Kidney glomerular epithelial cell (primary cell): ENCODE results near the gene SKAP1.

Source experiments
- DNase-seq: peaks from one replicate; lab custom pipeline; 2025; lab: John Stamatoyannopoulos, UW

SKAP1 gene

DNA sequence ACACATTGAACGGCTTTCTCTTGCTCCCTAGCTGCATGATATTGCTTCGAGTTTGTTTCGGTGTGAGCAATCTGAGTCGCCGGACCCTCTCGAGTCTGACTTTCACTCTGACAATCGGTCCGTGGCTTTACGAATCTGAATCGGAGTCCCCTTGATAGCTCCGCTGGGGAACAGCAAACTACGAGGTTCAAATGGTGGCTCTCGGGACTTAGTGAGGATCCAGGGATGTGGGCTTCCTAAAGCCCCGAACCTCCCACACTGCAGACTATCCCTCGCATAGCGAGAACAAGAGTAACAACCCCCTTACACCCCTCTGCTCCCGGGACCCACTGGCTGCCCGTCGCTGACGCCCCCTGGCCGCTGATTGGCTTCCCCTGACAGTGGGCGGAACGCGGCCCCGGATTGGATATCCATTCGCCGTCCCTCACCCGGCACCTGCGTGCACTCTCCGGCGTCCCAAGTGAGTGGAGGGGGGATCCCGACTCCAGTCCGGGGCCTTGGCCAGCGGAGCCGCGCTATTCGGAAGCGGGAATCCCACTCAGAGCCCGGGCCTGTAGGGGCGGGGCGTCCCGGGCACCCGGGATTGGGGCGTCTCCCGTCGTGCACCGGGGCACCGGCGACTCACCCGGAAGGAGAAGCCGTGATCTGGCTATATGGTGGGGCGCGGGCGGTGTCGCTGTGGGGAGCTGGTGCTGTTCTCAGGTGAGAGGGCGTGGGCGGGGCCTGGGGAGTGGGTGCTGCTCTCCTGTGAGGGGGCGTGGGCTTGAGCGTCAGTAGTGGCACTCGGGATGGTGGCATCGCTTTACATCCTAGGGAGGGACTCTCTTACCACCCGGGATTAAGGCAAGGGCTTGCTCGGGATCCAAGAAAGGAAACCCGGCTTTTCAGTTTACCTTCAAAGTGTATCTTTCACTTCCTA lies 322.6 kb downstream of the SKAP1 start, which contains the start of gene SNX11:
Gene SNX11, plus strand, starts transcription at position 630 of the 919 bp plus-strand sequence. CDS start 4,278 bp downstream, outside the sequence.
- peak; percentile 72 for DNase-seq

DNA sequence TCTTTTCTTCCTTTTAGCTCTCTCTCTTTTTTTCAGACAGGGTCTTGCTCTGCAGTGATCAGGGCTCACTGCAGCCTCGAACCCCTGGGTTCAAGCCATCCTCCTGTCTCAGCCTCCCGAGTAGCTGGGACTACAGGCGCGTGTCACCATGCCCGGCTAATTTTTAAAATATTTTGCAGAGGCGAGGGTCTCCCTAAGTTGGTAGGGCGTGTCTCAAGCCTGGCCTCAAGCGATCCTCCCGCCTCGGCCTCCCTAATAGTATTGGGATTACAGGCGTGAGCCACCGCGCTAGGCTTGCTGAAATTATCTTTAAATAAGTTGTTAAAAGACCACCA lies 323.2 kb downstream of the SKAP1 start:
- no peak for DNase-seq

DNA sequence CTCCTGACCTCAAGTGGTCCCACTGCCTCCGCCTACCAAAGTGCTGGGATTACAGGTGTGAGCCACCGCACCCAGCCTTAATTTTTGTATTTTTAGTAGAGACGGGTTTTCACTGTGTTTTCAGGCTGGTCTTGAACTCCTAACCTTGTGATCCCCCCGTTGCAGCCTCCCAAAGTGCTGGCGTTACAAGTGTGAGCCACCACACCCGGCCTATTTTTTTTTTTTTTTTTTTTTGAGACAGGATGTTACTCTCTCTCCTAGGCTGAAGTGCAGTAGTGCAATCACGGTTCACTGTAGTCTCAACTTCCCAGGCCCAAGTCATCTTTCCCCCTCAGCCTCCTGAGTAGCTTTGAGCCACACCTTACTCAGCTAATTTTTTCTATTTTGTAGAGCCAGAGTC lies 325.6 kb downstream of the SKAP1 start:
- DNase-seq: no peak

DNA sequence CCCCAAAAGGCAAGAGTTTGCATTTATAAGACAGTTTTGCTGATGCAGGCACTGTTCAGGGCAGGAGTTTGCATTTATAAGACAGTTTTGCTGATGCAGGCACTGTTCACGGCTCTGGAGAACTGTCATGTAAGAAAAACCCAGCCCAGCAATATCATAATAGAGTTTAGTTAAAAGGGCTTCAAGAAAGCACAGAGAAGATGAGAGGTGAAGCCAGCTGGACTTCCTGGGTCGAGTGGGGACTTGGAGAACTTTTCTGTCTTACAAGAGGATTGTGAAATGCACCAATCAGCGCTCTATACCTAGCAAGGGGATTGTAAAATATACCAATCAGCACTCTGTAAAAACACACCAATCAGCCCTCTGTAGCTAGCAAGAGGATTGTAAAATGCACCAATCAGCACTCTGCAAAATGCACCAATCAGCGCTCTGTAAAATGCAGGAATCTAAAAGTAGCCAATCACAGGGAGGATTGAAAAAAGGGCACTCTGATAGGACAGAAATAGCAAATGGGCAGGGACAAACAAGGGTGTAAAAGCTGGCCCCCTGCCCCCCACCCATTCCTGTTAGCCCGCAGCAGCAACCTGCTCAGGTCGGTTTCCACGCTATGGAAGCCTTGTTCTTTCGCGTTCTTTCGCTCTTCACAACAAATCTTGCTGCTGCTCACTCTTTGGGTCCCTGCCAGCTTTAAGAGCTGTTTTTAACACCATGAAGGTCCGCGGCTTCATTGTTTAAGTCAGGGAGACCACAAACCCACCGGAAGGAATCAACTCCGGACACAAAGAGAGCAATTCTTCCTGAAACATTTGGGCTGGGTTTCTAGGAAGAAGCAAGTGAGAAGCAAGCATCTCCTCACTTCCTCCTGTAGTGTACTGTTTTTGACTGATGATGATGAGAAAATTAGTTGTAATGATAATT lies 327.0 kb downstream of the SKAP1 start:
- DNase-seq: no peak

DNA sequence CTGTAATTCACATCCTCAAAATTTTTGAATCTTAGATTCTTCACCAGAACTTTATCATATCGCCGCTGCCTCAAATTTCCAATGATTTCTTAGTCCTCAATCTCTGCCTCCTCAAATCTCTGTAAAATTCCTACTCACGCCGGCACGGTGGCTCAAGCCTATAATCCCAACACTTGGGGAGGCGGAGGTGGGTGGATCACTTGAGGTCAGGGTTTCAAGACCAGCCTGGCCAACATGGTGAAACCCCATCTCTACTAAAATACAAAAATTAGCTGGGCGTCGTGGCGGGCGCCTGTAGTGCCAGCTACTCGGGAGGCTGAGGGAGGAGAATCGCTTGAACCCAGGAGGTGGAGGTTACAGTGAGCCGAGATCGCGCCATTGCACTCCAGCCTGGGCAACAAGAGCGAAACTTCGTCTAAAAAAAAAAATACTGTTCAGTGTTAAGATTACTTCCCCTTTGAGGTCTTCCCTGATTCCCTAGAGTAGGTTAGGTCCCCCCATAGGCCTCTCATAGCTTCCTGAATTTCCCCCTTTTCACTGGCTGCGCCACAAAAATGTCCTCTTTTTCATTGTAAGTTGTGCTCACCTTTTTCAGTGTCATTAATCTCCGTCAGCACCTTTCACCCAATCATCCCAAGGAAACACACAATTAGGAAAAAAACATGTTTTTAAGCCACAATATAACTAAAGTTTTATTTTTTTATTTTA lies 327.8 kb downstream of the SKAP1 start:
- DNase-seq: no peak

DNA sequence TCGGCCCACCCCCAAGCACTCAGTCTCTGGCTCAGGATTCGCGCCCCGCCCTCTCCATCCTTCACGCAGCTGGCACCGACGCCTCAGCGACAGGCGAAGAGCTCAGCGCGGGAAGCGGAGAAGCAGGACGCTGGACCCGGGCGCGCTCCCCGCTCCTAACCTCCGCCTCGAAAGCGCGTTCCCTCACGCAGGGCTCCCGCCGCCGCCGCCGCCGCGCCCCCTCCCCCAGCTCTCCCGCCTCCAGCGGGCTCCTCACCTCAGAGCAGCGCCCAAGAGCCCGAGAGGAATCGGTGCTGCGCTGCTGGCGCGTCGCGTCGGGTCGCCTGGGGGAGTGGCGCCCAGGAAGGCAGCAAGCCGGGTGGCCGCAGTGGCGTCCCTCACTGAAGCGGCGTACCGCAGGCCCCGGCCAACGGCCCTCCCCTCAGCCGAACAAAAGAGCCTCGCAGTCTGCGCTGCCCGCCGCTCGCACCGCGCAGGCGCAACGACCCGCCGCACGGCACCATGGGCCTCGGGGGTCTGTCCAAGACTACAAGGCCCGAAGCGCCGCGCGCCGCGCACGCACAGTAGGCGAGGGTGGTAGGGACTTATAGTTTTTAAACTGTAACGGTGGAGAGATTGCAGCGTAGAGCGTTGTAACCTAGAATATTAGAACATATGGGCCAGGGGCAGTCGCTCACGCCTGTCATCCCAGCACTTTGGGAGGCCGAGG lies 328.8 kb downstream of the SKAP1 start, which contains the start of gene CBX1:
Gene CBX1, minus strand, starts transcription at position 467 of the 709 bp plus-strand sequence. CDS start 24,474 bp downstream, outside the sequence.
- DNase-seq: peak; percentile 86

DNA sequence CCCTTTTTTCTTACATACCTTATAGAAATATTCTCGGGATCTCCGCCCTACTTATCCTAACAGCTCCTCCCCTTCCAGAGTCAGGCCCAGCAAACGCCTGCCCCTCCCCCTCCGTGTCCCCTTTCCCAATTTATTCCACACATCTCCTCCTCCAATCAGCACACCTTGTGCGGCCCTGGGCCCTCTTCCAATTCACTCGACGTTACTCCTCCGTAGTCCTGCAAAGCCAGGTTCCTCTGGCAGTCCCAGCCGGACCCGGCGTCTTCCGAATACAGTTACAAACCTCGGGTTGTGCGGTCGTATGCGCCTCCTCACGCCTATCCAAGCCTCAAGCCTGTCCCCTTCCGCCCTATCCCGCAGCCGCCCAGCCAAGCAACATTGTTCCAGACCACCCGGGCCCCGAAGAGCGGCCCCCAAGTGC lies 329.4 kb downstream of the SKAP1 start:
- DNase-seq: no peak

DNA sequence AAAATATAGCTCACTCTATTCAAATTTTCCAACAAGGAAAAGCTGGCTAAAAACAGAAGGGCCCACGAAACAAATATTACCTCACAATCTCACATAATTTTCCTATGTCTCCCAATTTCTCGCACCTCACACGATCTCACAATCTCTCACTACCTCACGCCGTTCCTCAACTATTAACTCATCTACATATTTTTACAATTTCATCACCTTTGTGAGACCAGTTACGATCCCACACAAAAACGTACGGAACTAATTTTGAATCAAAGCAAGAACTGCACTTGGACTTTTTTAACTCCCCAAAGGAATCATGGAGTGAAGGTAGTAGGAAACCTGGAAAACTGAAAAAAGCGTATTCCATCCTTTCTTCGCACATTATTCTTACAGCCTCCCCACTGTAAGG lies 329.9 kb downstream of the SKAP1 start:
- no peak for DNase-seq

DNA sequence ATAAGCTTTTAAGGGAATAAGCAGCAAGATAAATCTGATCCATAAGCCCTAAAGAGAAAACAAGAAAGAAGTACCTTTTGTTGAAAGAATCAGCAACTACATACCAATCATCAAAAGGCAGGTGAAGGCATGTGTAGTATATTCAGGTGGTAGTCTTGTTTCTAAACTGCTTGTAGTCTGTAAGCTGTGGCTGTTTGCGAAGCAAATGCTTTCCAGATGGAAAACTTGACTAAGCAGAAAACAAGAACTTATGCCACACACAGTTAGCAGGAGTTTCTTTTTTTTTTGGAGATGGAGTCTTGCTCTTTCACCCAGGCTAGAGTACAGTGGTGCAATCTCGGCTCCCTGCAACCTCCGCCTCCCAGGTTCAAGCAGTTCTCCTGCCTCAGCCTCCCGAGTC lies 334.4 kb downstream of the SKAP1 start:
- DNase-seq: no peak

DNA sequence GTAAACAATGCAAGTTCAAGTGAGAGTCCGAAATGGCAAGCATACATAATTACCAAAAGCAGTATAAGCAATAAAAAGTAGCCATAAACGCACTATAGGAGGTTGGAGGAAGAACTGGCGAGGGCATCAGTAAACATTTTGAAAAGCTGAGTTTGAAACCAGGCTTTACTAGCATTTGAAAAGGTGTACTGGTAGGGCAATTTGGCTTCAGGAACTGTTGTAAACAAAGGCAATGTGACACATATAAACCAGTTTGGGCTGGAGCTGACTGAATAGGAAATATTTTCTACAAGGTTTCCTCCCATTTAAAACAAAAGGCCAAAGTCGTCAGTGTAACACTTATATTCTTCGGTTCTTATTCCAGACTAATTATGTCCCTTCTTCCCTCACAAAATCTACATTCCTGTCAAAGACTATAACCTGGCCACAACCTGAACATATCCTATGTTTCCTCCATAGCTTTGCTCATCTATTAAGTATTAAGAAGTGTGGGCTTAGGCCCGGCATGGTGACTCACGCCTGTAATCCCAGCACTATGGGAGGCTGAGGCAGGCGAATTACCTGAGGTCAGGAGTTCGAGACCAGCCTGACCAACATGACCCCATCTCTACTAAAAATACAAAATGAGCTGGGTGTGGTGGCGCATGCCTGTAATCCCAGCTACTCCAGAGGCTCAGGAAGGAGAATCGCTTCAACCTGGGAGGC lies 336.5 kb downstream of the SKAP1 start:
- no peak for DNase-seq

DNA sequence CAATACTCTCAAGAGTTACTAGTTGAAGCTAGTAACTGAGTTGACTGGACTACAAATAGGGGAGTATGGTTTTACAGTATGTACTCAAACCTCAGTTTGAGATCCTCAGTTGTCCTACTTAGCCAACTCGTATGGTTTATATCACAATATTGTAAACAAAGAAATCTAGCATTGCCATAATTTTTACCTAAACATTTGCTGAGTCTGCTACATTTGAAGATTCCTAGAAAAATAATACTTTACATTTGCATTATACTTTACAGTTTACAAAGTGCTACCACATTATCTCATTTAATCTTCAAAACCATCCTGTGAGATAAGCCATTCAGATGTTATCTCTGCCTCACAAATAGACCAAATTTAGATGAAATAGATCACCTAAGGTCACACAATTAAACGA lies 345.1 kb downstream of the SKAP1 start:
- no peak for DNase-seq
